HuH-7.5 (cell line): Measurements from ENCODE around the gene MBNL1.
"Not testable (repeated sequence)": the region's sequence is repeated elsewhere in the genome, so short reads cannot be mapped to it uniquely, and the experiment has no call there.

Source experiments
- DNase-seq: peaks from one replicate; pipeline ENCODE4 v3.0.0; 2011; ENCODE audit warnings: low spot score

Gene MBNL1

GRCh38 chr3:152319831-152320617, 51.3 kb downstream of the MBNL1 start:
- no peak for DNase-seq

- no peak for DNase-seq
Measured at GRCh38 chr3:152321200-152321954, 52.6 kb downstream of the MBNL1 start.

DNA sequence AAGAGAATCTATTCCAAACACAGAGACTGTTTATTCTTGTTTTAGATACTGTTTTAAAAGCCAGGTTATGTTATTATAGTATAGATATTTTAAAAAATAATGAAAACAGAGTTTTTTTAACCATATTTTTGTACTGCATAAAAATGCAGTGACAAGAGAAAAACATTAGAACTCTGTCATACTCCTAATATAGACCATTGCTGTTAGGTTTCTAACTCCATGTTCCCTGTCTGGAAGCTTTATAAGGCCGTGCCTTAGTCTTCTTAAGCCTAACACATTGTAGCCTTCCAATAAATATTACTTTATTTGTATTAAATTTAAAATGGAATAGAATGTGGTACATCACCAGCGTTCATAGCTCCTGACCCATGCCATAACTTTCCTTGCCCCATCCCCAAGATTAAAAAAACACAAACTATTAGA, 53.2 kb downstream of the MBNL1 start:
- no peak for DNase-seq

- DNase-seq: no peak
Measured at GRCh38 chr3:152322756-152323155, 54.0 kb downstream of the MBNL1 start.

- no peak for DNase-seq
Measured at GRCh38 chr3:152323834-152324233, 55.1 kb downstream of the MBNL1 start.

DNA sequence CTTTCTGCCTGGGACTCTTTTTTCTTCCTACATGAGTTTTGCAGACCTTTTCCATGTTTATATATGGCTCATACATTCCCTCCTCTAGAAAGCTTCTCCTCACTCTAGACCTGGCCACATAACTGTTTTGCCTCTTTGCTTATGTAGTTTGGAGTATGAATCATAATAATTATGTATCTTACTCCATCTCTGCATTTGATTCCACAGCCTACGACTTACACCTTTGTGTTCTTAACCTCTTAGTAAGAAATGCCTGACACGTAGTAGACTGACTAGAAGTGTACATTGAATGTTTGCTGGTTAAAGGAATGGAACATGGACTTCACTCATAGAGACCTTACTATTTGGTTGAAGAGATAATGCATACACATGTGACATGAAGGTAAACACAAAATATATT, 56.4 kb downstream of the MBNL1 start:
- DNase-seq: no peak

- DNase-seq: no peak
Measured at GRCh38 chr3:152327203-152327602, 58.5 kb downstream of the MBNL1 start.

DNA sequence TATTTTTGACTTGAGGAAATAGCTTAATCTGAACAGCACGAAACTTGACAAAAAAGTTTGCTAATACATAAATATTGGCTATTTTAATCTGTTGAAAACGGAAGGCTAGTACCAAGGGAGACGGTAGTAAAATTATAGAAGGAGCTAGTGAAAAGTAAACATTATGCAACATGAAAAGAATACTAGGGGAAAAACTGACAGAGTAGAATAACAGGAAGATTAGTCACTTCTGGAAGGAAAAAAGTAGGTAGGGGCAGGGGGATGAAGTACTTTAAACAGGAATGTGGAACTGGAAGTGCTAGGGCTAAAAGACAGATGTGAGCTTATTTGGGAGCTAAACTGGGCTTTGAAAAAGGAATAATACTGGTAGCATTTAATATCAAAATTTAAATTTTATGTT, 60.1 kb downstream of the MBNL1 start:
- DNase-seq: peak; percentile 18

- DNase-seq: no peak
Measured at GRCh38 chr3:152330559-152330958, 61.8 kb downstream of the MBNL1 start.

GRCh38 chr3:152331018-152331541, 62.4 kb downstream of the MBNL1 start:
- no peak for DNase-seq

DNA sequence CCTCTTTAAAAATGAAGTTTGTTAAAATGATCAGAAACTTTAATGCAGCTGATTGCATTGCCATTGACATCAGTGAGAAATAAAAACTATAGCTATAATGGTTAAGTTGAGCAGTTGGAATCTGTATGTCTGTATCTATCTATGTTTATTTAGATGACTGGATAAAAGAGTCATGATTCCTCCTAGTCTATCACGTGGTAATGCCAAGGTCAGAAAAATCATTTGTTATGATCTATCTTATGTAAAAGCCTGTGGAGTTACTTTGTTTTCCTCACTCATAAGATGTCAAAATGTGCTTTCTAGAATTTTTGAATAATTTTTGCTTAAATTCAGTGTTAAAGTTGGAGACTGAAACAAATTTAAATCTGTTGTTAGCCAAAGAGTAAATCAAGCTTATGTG, 63.3 kb downstream of the MBNL1 start:
- DNase-seq: no peak

DNA sequence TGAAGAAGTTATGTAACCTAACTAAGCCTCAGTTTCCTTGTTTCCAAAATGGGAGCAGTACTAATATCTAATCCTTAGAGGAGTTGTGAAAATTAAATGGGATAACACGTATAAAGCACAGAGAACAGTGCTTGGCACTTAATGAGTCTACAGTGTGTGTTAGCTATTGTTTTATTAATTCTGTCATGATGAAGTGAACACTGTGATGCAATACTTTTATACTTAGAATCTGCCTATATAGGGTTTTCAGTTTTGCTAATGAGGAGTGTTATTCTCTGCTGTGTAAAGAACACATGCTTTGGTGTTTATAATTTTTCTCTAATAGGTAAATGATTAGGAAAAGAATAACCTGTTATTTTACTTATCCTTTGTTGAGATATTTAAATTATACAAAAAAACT, 65.2 kb downstream of the MBNL1 start:
- no peak for DNase-seq

DNA sequence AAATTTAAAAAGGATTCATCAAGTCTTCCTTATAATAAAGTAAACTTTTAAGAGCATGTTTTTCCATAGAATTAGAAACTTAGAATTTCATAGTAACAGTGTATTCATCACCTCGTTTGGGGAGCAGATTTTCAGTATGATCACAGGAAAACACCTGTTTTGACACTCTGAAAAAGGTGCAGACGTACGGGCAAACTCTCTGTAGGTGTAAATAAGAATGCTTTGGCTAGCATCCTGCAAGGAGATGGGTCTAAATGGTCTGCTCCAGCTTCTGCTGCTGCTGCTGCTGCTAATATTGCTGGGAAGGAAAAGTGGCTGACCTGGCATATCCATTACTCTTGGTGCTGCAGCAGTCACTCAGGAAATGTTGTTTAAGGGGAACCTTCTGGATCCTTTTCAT, 66.0 kb downstream of the MBNL1 start:
- no peak for DNase-seq

- DNase-seq: no peak
Measured at GRCh38 chr3:152335273-152335672, 66.5 kb downstream of the MBNL1 start.

GRCh38 chr3:152337337-152337736, 68.6 kb downstream of the MBNL1 start:
- DNase-seq: not testable (repeated sequence)

- DNase-seq: no peak
Measured at GRCh38 chr3:152338159-152338720, 69.5 kb downstream of the MBNL1 start.

- no peak for DNase-seq
Measured at GRCh38 chr3:152339881-152340505, 71.3 kb downstream of the MBNL1 start.

- no peak for DNase-seq
Measured at GRCh38 chr3:152345233-152345632, 76.5 kb downstream of the MBNL1 start.

DNA sequence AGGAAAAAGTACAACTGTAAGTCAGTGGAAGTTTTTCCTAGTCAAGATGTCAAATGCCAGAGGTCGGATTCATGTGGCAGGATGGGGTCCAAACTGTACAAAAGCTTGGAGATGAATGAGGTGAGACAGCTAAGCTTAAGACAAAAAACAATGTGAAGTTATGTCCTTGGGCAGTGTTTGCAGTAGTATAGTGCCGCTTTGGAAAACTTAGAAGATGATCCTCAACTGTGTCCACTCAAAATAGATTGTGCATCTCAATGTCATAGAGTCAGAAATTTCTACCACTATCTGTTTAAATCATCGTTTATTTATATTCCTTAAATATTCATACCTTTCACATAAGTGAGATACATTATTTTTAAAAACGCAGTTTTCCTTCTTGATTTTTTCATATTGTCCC, 77.3 kb downstream of the MBNL1 start:
- no peak for DNase-seq

DNA sequence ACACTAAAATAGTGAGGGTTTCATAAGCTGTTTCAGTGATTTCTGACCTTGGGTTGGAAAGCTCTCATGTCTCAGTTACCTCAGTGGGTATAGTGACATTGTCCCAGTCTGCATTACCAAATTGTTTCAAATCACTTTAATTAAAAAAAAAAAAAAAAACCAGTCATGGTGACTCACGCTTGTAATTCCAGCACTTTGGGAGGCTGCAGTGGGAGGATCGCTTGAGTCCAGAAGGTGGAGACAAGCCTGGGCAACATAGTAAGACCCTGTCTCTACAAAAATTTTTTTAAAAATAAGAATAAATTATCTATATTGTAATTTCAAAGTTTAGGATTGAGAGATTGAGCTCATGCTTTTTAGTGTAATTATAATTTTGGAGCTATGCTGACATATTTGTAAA, 78.0 kb downstream of the MBNL1 start:
- no peak for DNase-seq

GRCh38 chr3:152348436-152349177, 79.9 kb downstream of the MBNL1 start:
- no peak for DNase-seq

DNA sequence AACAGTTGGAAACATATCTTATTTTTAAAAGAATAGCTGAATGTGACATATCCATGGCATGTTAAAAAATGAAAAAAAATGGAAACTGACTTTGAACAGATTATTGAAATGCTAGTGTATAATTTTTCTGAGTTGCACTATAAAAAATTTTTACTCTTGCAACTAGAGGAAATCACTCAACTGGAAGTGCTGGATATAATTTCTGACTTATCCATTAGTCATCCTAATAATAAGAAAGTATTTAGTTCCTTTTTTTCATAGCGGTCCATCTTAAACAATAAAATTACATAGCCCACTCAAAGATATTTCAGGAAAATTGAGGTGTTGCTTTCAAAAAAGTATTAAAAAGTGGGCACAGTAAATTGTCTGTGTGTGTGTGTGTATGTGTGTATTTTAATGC, 80.7 kb downstream of the MBNL1 start:
- DNase-seq: no peak
